Vagina (tissue), 2 donors: ENCODE results near the gene P3H2.

Source experiments
- POLR2A ChIP-seq, 2 donors: fragments of 450-650 bp; IDR thresholded peaks; one replicate each; pipeline ENCODE4 v1.6.1; 2017; ENCODE audit warnings: antibody characterized with exemption in 2 of 2, mild to moderate bottlenecking in 2 of 2, moderate library complexity in 2 of 2
- POLR2AphosphoS5 ChIP-seq, 2 donors: sonication (generic); formaldehyde crosslinking; IDR thresholded peaks; one replicate each; pipeline ENCODE4 v1.9.0; 2017; ENCODE audit warnings: antibody characterized with exemption in 2 of 2, mild to moderate bottlenecking in 2 of 2, low read depth in 1 of 2; ENCODE audit not compliant: insufficient read depth in 1 of 2
- TF ChIP-seq, protein P1 (sequence below), 3 experiments: fragments of 450-650 bp in 2 of 3; fragments of 200-600 bp in 1 of 3; sonication (generic) in 1 of 3; IDR thresholded peaks; one replicate each; pipeline ENCODE4 v1.5.1; 2017 to 2019; ENCODE audit warnings: antibody characterized with exemption in 3 of 3, mild to moderate bottlenecking in 2 of 3, moderate library complexity in 2 of 3

GRCh38 chr3:190000187-190000860, 120.4 kb downstream of the P3H2 start:
- TF ChIP-seq, protein P1, sequence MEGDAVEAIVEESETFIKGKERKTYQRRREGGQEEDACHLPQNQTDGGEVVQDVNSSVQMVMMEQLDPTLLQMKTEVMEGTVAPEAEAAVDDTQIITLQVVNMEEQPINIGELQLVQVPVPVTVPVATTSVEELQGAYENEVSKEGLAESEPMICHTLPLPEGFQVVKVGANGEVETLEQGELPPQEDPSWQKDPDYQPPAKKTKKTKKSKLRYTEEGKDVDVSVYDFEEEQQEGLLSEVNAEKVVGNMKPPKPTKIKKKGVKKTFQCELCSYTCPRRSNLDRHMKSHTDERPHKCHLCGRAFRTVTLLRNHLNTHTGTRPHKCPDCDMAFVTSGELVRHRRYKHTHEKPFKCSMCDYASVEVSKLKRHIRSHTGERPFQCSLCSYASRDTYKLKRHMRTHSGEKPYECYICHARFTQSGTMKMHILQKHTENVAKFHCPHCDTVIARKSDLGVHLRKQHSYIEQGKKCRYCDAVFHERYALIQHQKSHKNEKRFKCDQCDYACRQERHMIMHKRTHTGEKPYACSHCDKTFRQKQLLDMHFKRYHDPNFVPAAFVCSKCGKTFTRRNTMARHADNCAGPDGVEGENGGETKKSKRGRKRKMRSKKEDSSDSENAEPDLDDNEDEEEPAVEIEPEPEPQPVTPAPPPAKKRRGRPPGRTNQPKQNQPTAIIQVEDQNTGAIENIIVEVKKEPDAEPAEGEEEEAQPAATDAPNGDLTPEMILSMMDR (IDR thresholded peaks at IDR 0.05), result no peak
- TF ChIP-seq POLR2AphosphoS5 (IDR thresholded peaks at IDR 0.05; ENCODE audit: insufficient read depth in 1 of 2, low read depth in 1 of 2) (no peak), POLR2A (IDR thresholded peaks at IDR 0.05) (no peak)
